GM19372 (cell line): Measurements from ENCODE around the gene PALLD.

Source experiments
- ATAC-seq: cut with Tn5 transposase; IDR thresholded peaks from one replicate; pipeline ENCODE4 v1.9.1; 2021; ENCODE audit warnings: mild to moderate bottlenecking, low read depth, moderate library complexity; ENCODE audit not compliant: unreplicated experiment

Gene PALLD

GRCh38 chr4:168613869-168614268 is 117.0 kb downstream of the PALLD start:
- ATAC-seq = no peak

GRCh38 chr4:168614281-168615057 is 117.6 kb downstream of the PALLD start:
- ATAC-seq = no peak

GRCh38 chr4:168615294-168616065 is 118.6 kb downstream of the PALLD start:
- no peak for ATAC-seq

GRCh38 chr4:168618577-168619265 is 121.9 kb downstream of the PALLD start:
- ATAC-seq = no peak

GRCh38 chr4:168619266-168619631 is 122.4 kb downstream of the PALLD start:
- no peak for ATAC-seq

GRCh38 chr4:168621806-168622589 is 125.1 kb downstream of the PALLD start:
- no peak for ATAC-seq

GRCh38 chr4:168622600-168622999 is 125.7 kb downstream of the PALLD start:
- no peak for ATAC-seq

- no peak for ATAC-seq
These were observed 126.2 kb downstream of the PALLD start for GRCh38 chr4:168623011-168623410.

- ATAC-seq = no peak
These were observed 126.6 kb downstream of the PALLD start for GRCh38 chr4:168623484-168623883.

GRCh38 chr4:168628251-168628650 is 131.4 kb downstream of the PALLD start:
- no peak for ATAC-seq

- no peak for ATAC-seq
These were observed 132.7 kb downstream of the PALLD start for GRCh38 chr4:168629566-168629965.

GRCh38 chr4:168630445-168631187 is 133.8 kb downstream of the PALLD start:
- no peak for ATAC-seq

GRCh38 chr4:168631241-168632162 is 134.7 kb downstream of the PALLD start:
- ATAC-seq = no peak

GRCh38 chr4:168632301-168632725 is 135.5 kb downstream of the PALLD start:
- no peak for ATAC-seq

GRCh38 chr4:168633064-168633463 is 136.2 kb downstream of the PALLD start:
- no peak for ATAC-seq

- no peak for ATAC-seq
These were observed 136.6 kb downstream of the PALLD start for GRCh38 chr4:168633496-168633895.

GRCh38 chr4:168634276-168634802 is 137.5 kb downstream of the PALLD start:
- ATAC-seq = no peak

GRCh38 chr4:168636040-168636439 is 139.2 kb downstream of the PALLD start:
- ATAC-seq = no peak
